ENCODE measurements around the gene MISP. TPM values are rescaled to one million over a fixed set of nuclear protein-coding genes. Genes with fewer than 3 reads are reported as not detected.

The MISP gene
- total and polyA plus RNA-seq, 2 of the 4 experiments (the other 2 are of a cell fraction) = not detected

DNA sequence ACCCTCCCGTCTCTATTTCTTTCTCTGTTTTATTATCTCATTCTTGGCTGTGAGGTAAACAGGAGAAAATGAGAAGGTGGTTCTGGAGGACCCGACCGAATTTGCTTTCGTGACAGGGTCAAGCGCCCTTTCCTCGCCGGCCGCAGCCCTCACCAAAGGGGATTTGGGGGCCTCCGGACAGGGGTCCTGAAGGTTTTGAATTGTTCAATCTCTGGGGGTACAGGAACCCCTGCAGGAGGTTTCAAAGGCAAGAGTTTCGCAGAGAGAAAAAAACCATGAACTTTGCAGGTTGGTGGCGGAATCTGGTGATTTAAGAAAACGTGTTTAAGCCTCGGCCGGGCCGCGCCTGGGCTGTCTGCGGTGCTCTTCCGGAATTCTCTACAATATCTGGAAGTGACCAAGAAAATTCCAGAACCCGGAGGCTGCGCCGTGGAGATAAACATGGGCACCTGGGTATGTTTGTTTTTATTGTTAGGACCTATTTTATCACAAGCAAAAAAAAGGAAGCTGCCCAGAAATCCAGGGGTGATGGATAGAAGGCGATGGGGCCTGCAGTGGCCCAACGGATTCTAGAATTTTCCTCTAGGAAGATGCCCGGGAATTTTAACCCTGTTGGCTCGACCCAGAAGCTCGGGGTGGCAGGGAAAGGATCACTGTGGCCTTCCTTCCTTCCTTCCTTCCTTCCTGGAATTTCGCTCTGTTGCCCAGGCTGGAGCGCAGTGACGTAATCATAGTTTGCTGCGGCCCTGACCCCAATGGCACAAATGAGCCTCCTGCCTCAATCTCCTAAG lies 32.2 kb downstream of the MISP start:
- BruUV-seq (replicated peaks) = no TSS peak
- H3K27me3 ChIP-seq (ENCODE audit: control insufficient read depth, insufficient read depth, low read length) = no peaks in the 10 kb centered on the region
- ChIA-PET CTCF (no interaction called here), POLR2A (ENCODE audit: unreplicated experiment) (no interaction called here)
- peaks cover 3% of the 10 kb centered on the region; the same call in 1 of the 2 replicates for H4K20me1 ChIP-seq (ENCODE audit: insufficient read depth, low read length)
- no peak overlapping the region for H3K9ac ChIP-seq (ENCODE audit: low read depth, low read length)
- no peak overlapping the region for H2BK5ac ChIP-seq (ENCODE audit: low read depth, low read length, poor library complexity, severe bottlenecking)
- TF ChIP-seq MAFK (IDR thresholded peaks at IDR 0.05; ENCODE audit: low read depth, low read length) = no peak
- TF ChIP-seq, protein P1, sequence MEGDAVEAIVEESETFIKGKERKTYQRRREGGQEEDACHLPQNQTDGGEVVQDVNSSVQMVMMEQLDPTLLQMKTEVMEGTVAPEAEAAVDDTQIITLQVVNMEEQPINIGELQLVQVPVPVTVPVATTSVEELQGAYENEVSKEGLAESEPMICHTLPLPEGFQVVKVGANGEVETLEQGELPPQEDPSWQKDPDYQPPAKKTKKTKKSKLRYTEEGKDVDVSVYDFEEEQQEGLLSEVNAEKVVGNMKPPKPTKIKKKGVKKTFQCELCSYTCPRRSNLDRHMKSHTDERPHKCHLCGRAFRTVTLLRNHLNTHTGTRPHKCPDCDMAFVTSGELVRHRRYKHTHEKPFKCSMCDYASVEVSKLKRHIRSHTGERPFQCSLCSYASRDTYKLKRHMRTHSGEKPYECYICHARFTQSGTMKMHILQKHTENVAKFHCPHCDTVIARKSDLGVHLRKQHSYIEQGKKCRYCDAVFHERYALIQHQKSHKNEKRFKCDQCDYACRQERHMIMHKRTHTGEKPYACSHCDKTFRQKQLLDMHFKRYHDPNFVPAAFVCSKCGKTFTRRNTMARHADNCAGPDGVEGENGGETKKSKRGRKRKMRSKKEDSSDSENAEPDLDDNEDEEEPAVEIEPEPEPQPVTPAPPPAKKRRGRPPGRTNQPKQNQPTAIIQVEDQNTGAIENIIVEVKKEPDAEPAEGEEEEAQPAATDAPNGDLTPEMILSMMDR (conservative IDR thresholded peaks at IDR 0.05; ENCODE audit: low read depth, low read length) = no peak
- TF ChIP-seq NFE2L2 (IDR thresholded peaks at IDR 0.05; ENCODE audit: low read depth, low read length) = no peak
- TF ChIP-seq CHD1 (IDR thresholded peaks at IDR 0.05; ENCODE audit: low read depth, low read length) = no peak
- TF ChIP-seq, protein P2, sequence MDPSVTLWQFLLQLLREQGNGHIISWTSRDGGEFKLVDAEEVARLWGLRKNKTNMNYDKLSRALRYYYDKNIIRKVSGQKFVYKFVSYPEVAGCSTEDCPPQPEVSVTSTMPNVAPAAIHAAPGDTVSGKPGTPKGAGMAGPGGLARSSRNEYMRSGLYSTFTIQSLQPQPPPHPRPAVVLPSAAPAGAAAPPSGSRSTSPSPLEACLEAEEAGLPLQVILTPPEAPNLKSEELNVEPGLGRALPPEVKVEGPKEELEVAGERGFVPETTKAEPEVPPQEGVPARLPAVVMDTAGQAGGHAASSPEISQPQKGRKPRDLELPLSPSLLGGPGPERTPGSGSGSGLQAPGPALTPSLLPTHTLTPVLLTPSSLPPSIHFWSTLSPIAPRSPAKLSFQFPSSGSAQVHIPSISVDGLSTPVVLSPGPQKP (IDR thresholded peaks at IDR 0.05; ENCODE audit: borderline replicate concordance, low read depth, low read length) = no peak
- no peak for TF ChIP-seq RFX5 (IDR thresholded peaks at IDR 0.05; ENCODE audit: low read depth, low read length)
- TF ChIP-seq SMC3 (IDR thresholded peaks at IDR 0.05; ENCODE audit: low read depth, low read length) = no peak
- no peak for TF ChIP-seq RCOR1 (IDR thresholded peaks at IDR 0.05; ENCODE audit: insufficient replicate concordance, low read length)
- TF ChIP-seq BHLHE40 (IDR thresholded peaks at IDR 0.05; ENCODE audit: low read depth, low read length) = no peak
- no peak for TF ChIP-seq MAZ (IDR thresholded peaks at IDR 0.05; ENCODE audit: borderline replicate concordance, low read depth, low read length)
- no peak for TF ChIP-seq CEBPB (IDR thresholded peaks at IDR 0.05; ENCODE audit: low read depth, low read length)
- no peak for TF ChIP-seq MXI1 (IDR thresholded peaks at IDR 0.05; ENCODE audit: borderline replicate concordance, low read depth, low read length)
- no peak for TF ChIP-seq RAD21 (IDR thresholded peaks at IDR 0.05; ENCODE audit: low read length)
- TF ChIP-seq FOS (IDR thresholded peaks at IDR 0.05; ENCODE audit: low read depth, low read length) = no peak
- peak overlapping the region; percentile 59 for H4K5ac ChIP-seq (ENCODE audit: low read depth, low read length)
- H4K91ac ChIP-seq (ENCODE audit: insufficient read depth, low read depth, low read length) = peak overlapping the region; percentile 85
- H2AK5ac ChIP-seq (ENCODE audit: low read depth, low read length) = peak overlapping the region; percentile 81
- peak overlapping the region; percentile 80 for H2AFZ ChIP-seq (replicated peaks; ENCODE audit: low read length, poor library complexity)
- peak overlapping the region; percentile 96 for H2BK120ac ChIP-seq (ENCODE audit: low read depth, low read length)
- no peak overlapping the region; the same call in 1 of the 2 replicates for H3K4me3 ChIP-seq (ENCODE audit: insufficient read depth, low read depth, low read length)
- peaks cover 2 to 38% of the 10 kb centered on the region in 2 experiments; a peak in 2 of 4 replicates for H3K79me1 ChIP-seq (ENCODE audit: low read depth in 1 of 2, low read length in 2 of 2)
- in situ Hi-C loops (cut with MboI; ENCODE audit: low sequenced_read_pairs) (no loop called here), intact Hi-C loops (cut with micrococcal nuclease) (loop anchor here (2.0 kb wide), 1 partner anchor 14 kb away; the partner anchor contains the start of gene PTBP1), dilution Hi-C loops (cut with HindIII; ENCODE audit: low sequenced_read_pairs, unreplicated experiment) (no loop called here)
- H3K9me1 ChIP-seq (ENCODE audit: insufficient read depth, low read length) = peaks cover 15% of the 10 kb centered on the region
- no peaks in the 10 kb centered on the region for H3K36me3 ChIP-seq (ENCODE audit: control insufficient read depth, insufficient read depth, low read length)
- H3K56ac ChIP-seq (ENCODE audit: extremely low read depth, insufficient read depth, low read length) = peak overlapping the region; percentile 50; the same call in 1 of the 2 replicates
- no peaks in the 10 kb centered on the region for H3K9me3 ChIP-seq (ENCODE audit: control insufficient read depth, insufficient read depth, low read length)
- no peak for DNase-seq
- peak overlapping the region; percentile 75 for H2AK9ac ChIP-seq (replicated peaks; ENCODE audit: low read depth, low read length, poor library complexity)
- WGBS, 2 experiments (ENCODE audit: extremely low coverage in 2 of 2, insufficient read length in 1 of 2) = 83% methylated on average over 7 of the region's 30 CpGs; no CpG with 5 or more reads in 1 of the 2 experiments
- peak overlapping the region; percentile 66 for H3K4me2 ChIP-seq (ENCODE audit: low read depth, low read length)
- peak overlapping the region; percentile 89 for H3K4ac ChIP-seq (ENCODE audit: low read depth, low read length)
- peaks cover 19% of the 10 kb centered on the region for H3K4me1 ChIP-seq (ENCODE audit: control insufficient read depth, insufficient read depth, low read length)
- peak overlapping the region; percentile 77; the same call in 1 of the 3 replicates for H2BK15ac ChIP-seq (ENCODE audit: low read depth, low read length)
- H3K18ac ChIP-seq (ENCODE audit: low read depth, low read length) = peak overlapping the region; percentile 53
- peak overlapping the region; percentile 90 for H3K14ac ChIP-seq (replicated peaks; ENCODE audit: low read depth, low read length)
- peak overlapping the region; percentile 12; the same call in 1 of the 2 replicates for H3K27ac ChIP-seq (ENCODE audit: insufficient read depth, low read length)
- peak overlapping the region; percentile 76 for H3K23ac ChIP-seq (ENCODE audit: low read depth, low read length)
- peak overlapping the region; percentile 82 to 90; a peak in 3 of 4 replicates for H4K8ac ChIP-seq (ENCODE audit: low read depth in 2 of 2, low read length in 2 of 2)
- no peak for ATAC-seq (ENCODE audit: low read depth)
- H2BK20ac ChIP-seq (ENCODE audit: low read depth, low read length) = peak overlapping the region; percentile 80
